ENCODE data around the gene EPB41L2. TPM values are rescaled to one million over a fixed set of nuclear protein-coding genes. Genes with fewer than 3 reads are reported as not detected.

EPB41L2 gene
- total RNA-seq, 1 experiment from 2014 or later, result 199 TPM

DNA sequence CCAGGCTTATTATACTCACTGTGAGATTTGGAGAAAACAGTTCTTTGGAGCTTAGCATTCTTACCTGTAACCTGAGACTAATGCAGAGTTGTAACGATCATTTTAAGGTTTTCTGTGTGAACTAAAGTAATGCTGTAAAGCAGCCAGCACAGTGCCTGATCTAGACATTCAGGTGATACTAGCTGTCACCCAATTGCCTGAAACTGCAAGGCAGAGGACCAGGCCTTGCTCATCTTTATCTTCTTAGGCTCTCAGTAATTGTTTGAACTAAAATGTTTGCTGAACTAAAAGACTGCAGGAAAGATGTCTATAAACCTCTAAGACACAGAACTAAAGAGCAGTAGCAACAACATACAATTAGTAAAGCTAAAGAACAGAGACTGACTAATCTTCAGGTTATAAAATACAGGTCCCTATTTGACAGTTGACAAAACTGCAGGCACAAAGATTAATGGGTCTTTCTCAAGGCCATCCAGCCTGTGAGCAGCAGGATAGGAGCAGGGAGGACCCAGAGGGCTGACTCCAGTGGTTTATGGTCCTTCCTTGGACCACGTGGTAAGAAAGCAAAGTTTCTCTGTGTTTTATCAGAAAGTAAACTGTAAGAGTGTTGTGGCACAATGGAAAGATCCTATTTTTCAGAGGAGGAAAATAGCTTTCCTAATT lies 204.4 kb downstream of the EPB41L2 start:
- Histone ChIP-seq H3K36me3 (ENCODE audit: control insufficient read depth, insufficient read depth, low read length) (peaks cover 4% of the 10 kb centered on the region), H3K4me1 (ENCODE audit: control insufficient read depth, insufficient read depth, low read length) (0 out of 2 replicates have a peak, but pooled peaks cover 3% of the 10 kb centered on the region), H3K27me3 (ENCODE audit: control insufficient read depth, insufficient read depth, low read length) (no peaks in the 10 kb centered on the region), H3K9me3 (ENCODE audit: control insufficient read depth, insufficient read depth, low read depth, low read length) (no peaks in the 10 kb centered on the region), H3K4me3 (ENCODE audit: low read depth in 2 of 2, low read length in 2 of 2) (no peak overlapping the region), H3K27ac (ENCODE audit: low read length) (no peak overlapping the region)
- intact Hi-C loops (cut with micrococcal nuclease; ENCODE audit: unreplicated experiment) (no loop called here), in situ Hi-C loops (cut with HindIII; ENCODE audit: low pct_unique_long_range_greater_than_20kb, low sequenced_read_pairs) (no loop called here)
- POLR2A ChIA-PET, result interaction anchor here (0.6 kb wide), 1 partner anchor 23 kb away, joined by 3 read pairs; no protein-coding TSS in a partner anchor
- no TSS peak for BruUV-seq (replicated peaks)
- CTCF ChIA-PET, result interaction anchor here (0.7 kb wide), 1 partner anchor 537 kb away, joined by 3 read pairs; no protein-coding TSS in a partner anchor
- TF ChIP-seq, protein P1, sequence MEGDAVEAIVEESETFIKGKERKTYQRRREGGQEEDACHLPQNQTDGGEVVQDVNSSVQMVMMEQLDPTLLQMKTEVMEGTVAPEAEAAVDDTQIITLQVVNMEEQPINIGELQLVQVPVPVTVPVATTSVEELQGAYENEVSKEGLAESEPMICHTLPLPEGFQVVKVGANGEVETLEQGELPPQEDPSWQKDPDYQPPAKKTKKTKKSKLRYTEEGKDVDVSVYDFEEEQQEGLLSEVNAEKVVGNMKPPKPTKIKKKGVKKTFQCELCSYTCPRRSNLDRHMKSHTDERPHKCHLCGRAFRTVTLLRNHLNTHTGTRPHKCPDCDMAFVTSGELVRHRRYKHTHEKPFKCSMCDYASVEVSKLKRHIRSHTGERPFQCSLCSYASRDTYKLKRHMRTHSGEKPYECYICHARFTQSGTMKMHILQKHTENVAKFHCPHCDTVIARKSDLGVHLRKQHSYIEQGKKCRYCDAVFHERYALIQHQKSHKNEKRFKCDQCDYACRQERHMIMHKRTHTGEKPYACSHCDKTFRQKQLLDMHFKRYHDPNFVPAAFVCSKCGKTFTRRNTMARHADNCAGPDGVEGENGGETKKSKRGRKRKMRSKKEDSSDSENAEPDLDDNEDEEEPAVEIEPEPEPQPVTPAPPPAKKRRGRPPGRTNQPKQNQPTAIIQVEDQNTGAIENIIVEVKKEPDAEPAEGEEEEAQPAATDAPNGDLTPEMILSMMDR (IDR thresholded peaks at IDR 0.05), result no peak
- no peak for TF ChIP-seq SIN3A (IDR thresholded peaks at IDR 0.05; ENCODE audit: borderline replicate concordance, insufficient read depth, low read depth, low read length)
- DNase-seq (ENCODE audit: low read depth, low spot score) (no peak), ATAC-seq (no peak)

DNA sequence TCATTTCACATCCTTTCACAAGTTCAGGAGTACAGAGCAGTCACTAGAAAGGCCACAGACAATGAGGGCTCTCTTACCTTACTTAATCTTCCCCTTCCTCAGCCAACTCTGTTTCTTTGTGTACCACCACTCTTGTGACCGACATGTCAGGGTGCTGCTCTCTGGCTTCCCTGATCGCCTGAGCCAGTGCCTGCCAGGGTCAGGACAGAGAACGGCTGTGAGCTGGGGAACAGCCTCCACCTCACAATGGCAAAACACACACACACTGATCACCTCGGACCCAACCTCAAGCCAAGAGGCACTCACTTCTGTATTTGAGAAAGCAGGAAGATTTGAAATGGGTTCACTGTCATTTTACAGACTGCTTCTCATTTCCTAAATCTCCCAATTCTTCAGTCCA lies 205.0 kb downstream of the EPB41L2 start:
- CTCF ChIA-PET, result no interaction called here
- DNase-seq (ENCODE audit: low read depth, low spot score), result no peak
- peaks cover 4% of the 10 kb centered on the region for H3K36me3 ChIP-seq (ENCODE audit: control insufficient read depth, insufficient read depth, low read length)
- POLR2A ChIA-PET, result interaction anchor here (0.6 kb wide), 1 partner anchor 23 kb away, joined by 3 read pairs; no protein-coding TSS in a partner anchor
- in situ Hi-C loops (cut with HindIII; ENCODE audit: low pct_unique_long_range_greater_than_20kb, low sequenced_read_pairs) (no loop called here), intact Hi-C loops (cut with micrococcal nuclease; ENCODE audit: unreplicated experiment) (no loop called here)
- no peak for ATAC-seq
- H3K4me1 ChIP-seq (ENCODE audit: control insufficient read depth, insufficient read depth, low read length), result 0 out of 2 replicates have a peak, but pooled peaks cover 3% of the 10 kb centered on the region
- no peaks in the 10 kb centered on the region for H3K9me3 ChIP-seq (ENCODE audit: control insufficient read depth, insufficient read depth, low read depth, low read length)
- H3K27me3 ChIP-seq (ENCODE audit: control insufficient read depth, insufficient read depth, low read length), result no peaks in the 10 kb centered on the region
- TF ChIP-seq, protein P1 (IDR thresholded peaks at IDR 0.05), result no peak
- TF ChIP-seq SIN3A (IDR thresholded peaks at IDR 0.05; ENCODE audit: borderline replicate concordance, insufficient read depth, low read depth, low read length) (no peak), POLR2AphosphoS5 (IDR thresholded peaks at IDR 0.05; ENCODE audit: low read depth, low read length) (no peak), TCF7L2 (IDR thresholded peaks at IDR 0.05; ENCODE audit: low read depth, low read length) (no peak)
- TF ChIP-seq, protein P2, sequence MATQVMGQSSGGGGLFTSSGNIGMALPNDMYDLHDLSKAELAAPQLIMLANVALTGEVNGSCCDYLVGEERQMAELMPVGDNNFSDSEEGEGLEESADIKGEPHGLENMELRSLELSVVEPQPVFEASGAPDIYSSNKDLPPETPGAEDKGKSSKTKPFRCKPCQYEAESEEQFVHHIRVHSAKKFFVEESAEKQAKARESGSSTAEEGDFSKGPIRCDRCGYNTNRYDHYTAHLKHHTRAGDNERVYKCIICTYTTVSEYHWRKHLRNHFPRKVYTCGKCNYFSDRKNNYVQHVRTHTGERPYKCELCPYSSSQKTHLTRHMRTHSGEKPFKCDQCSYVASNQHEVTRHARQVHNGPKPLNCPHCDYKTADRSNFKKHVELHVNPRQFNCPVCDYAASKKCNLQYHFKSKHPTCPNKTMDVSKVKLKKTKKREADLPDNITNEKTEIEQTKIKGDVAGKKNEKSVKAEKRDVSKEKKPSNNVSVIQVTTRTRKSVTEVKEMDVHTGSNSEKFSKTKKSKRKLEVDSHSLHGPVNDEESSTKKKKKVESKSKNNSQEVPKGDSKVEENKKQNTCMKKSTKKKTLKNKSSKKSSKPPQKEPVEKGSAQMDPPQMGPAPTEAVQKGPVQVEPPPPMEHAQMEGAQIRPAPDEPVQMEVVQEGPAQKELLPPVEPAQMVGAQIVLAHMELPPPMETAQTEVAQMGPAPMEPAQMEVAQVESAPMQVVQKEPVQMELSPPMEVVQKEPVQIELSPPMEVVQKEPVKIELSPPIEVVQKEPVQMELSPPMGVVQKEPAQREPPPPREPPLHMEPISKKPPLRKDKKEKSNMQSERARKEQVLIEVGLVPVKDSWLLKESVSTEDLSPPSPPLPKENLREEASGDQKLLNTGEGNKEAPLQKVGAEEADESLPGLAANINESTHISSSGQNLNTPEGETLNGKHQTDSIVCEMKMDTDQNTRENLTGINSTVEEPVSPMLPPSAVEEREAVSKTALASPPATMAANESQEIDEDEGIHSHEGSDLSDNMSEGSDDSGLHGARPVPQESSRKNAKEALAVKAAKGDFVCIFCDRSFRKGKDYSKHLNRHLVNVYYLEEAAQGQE (IDR thresholded peaks at IDR 0.05; ENCODE audit: insufficient read depth in 1 of 2, low read depth in 2 of 2, low read length in 1 of 2), result no peak
- no peak overlapping the region for H3K4me3 ChIP-seq (ENCODE audit: low read depth in 2 of 2, low read length in 2 of 2)
- H3K27ac ChIP-seq (ENCODE audit: low read length), result no peak overlapping the region
- no TSS peak for BruUV-seq (replicated peaks)
